Caco-2 (cell line): Measurements from ENCODE around the gene TMEM179B. TPM values are rescaled to one million over a fixed set of nuclear protein-coding genes. Genes with fewer than 3 reads are reported as not detected.

Experiments
- BruUV-seq: library from RNA; stranded (reverse); fragments of 400-500 nt; replicated peaks from 2 replicates; lab custom pipeline; 2021; lab: Mats Ljungman, UMichigan
- CTCF ChIA-PET: fragments of 300-600 bp; sonication (Branson Sonifier 250); formaldehyde crosslinking; loops from one replicate; lab custom pipeline; 2022; ENCODE audit warnings: antibody characterized with exemption; lab: Charles Lee
- POLR2A ChIA-PET: fragments of 300-600 bp; sonication (Branson Sonifier 250); formaldehyde crosslinking; loops from one replicate; lab custom pipeline; 2022; ENCODE audit warnings: antibody characterized with exemption; lab: Charles Lee
- DNase-seq, 2 experiments: peaks; one replicate each; pipeline versions ENCODE4 v3.0.0 to v3.0.0-alpha.2; 2020 to 2022
- H3K27me3 ChIP-seq: replicated peaks from 2 replicates; pipeline ENCODE4 v1.6.0; 2011; ENCODE audit warnings: low read length; ENCODE audit not compliant: control insufficient read depth, insufficient read depth
- H3K36me3 ChIP-seq: 2 replicates; pipeline ENCODE4 v1.5.1; 2011; ENCODE audit warnings: low read length; ENCODE audit not compliant: control insufficient read depth, insufficient read depth
- H3K4me1 ChIP-seq: fragments of 250-450 bp; sonication (Bioruptor Pico); 2 replicates; pipeline ENCODE4 v1.5.1; 2020; ENCODE audit warnings: mild to moderate bottlenecking
- H3K4me3 ChIP-seq: 2 replicates; pipeline ENCODE4 v1.5.1; 2011; ENCODE audit warnings: low read depth, mild to moderate bottlenecking, control low read depth, low read length
- H3K9me3 ChIP-seq: fragments of 250-450 bp; sonication (Bioruptor Pico); 2 replicates; pipeline ENCODE4 v1.5.1; 2020; ENCODE audit warnings: mild to moderate bottlenecking, moderate library complexity
- H3K27ac Mint-ChIP-seq: one replicate; pipeline ENCODE4 v1.8.0; 2022; ENCODE audit warnings: mixed read lengths; ENCODE audit not compliant: unreplicated experiment
- H3K27me3 Mint-ChIP-seq: one replicate; pipeline ENCODE4 v1.8.0; 2022; ENCODE audit warnings: mixed read lengths; ENCODE audit not compliant: insufficient read depth, unreplicated experiment
- H3K36me3 Mint-ChIP-seq: one replicate; pipeline ENCODE4 v1.8.0; 2022; ENCODE audit warnings: mild to moderate bottlenecking, mixed read lengths; ENCODE audit not compliant: insufficient read depth, unreplicated experiment
- H3K4me1 Mint-ChIP-seq: one replicate; pipeline ENCODE4 v1.8.0; 2022; ENCODE audit warnings: low read depth, mixed read lengths; ENCODE audit not compliant: unreplicated experiment
- H3K4me3 Mint-ChIP-seq: one replicate; pipeline ENCODE4 v1.8.0; 2022; ENCODE audit warnings: mild to moderate bottlenecking, moderate library complexity, mixed read lengths; ENCODE audit not compliant: unreplicated experiment
- H3K9me3 Mint-ChIP-seq: one replicate; pipeline ENCODE4 v1.8.0; 2022; ENCODE audit warnings: mixed read lengths; ENCODE audit not compliant: unreplicated experiment
- intact Hi-C: fragments of 100-400 bp; cut with micrococcal nuclease; formaldehyde crosslinking; loops from one replicate; pipeline ENCODE4 v1.10.0; 2022; ENCODE audit not compliant: unreplicated experiment
- total RNA-seq: library from RNA; stranded (reverse); gene quantifications from 2 replicates; pipeline ENCODE4 v1.2.3, GENCODE V29; 2022
- TF ChIP-seq, protein P1 (sequence below), 2 experiments: fragments of 200-600 bp in 1 of 2; IDR thresholded peaks; 1 replicate in 1 of 2; 2 replicates in 1 of 2; pipeline versions ENCODE4 v1.5.1 to v1.8.0; 2011 to 2022; ENCODE audit warnings: antibody characterized with exemption in 1 of 2, control low read depth in 1 of 2, inconsistent platforms in 1 of 2, low read depth in 1 of 2, low read length in 1 of 2, mild to moderate bottlenecking in 1 of 2, moderate library complexity in 1 of 2; ENCODE audit not compliant: insufficient read depth in 1 of 2, severe bottlenecking in 1 of 2, unreplicated experiment in 1 of 2

The TMEM179B gene
- total RNA-seq, 1 experiment from 2014 or later = 68.4 TPM

DNA sequence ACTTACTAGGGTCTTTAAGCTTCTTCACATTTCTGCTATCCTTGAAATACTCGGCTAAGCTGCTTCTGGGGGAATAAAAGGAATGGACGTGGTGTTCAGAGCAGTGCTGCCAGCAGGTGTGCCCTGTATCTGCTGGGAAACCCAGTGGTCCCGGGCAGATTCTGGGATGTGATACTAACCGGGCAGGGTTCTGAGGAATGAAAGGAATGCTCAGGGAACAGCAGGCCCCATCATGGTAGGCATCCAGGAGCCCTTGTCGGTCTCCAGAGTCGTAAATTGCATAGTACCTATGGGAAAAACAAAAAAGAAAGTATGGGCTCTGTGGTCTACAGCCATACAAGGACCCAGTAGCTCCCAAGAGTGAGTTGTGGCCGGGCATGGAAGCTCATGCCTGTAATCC lies 9.1 kb downstream of the TMEM179B start:
- Mint-ChIP-seq H3K4me1 (peaks cover 5% of the 10 kb centered on the region), H3K9me3 (no peaks in the 10 kb centered on the region), H3K4me3 (no peak overlapping the region), H3K27ac (peak overlapping the region; percentile 50), H3K36me3 (peaks cover 96% of the 10 kb centered on the region), H3K27me3 (no peaks in the 10 kb centered on the region)
- no TSS peak for BruUV-seq
- Histone ChIP-seq H3K36me3 (peaks cover 2% of the 10 kb centered on the region; the same call in 1 of the 2 replicates), H3K4me1 (peaks cover 5% of the 10 kb centered on the region), H3K9me3 (no peaks in the 10 kb centered on the region), H3K4me3 (no peak overlapping the region), H3K27me3 (no peaks in the 10 kb centered on the region)
- POLR2A ChIA-PET = interaction anchor here (0.6 to 1.7 kb wide), 3 partner anchors 9 to 34 kb away, joined by 3 to 7 read pairs (median 3); partner anchors contain the start of gene TMEM179B
- TF ChIP-seq, protein P1, sequence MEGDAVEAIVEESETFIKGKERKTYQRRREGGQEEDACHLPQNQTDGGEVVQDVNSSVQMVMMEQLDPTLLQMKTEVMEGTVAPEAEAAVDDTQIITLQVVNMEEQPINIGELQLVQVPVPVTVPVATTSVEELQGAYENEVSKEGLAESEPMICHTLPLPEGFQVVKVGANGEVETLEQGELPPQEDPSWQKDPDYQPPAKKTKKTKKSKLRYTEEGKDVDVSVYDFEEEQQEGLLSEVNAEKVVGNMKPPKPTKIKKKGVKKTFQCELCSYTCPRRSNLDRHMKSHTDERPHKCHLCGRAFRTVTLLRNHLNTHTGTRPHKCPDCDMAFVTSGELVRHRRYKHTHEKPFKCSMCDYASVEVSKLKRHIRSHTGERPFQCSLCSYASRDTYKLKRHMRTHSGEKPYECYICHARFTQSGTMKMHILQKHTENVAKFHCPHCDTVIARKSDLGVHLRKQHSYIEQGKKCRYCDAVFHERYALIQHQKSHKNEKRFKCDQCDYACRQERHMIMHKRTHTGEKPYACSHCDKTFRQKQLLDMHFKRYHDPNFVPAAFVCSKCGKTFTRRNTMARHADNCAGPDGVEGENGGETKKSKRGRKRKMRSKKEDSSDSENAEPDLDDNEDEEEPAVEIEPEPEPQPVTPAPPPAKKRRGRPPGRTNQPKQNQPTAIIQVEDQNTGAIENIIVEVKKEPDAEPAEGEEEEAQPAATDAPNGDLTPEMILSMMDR (IDR thresholded peaks at IDR 0.05; ENCODE audit: insufficient read depth in 1 of 2, low read depth in 1 of 2, low read length in 1 of 2, severe bottlenecking in 1 of 2, unreplicated experiment in 1 of 2) = no peak
- intact Hi-C loops = no loop called here
- no peak for DNase-seq
- CTCF ChIA-PET = interaction anchor here (0.6 to 1.7 kb wide), 3 partner anchors 10 to 53 kb away, joined by 4 to 5 read pairs (median 5); partner anchors contain the start of gene TMEM179B

DNA sequence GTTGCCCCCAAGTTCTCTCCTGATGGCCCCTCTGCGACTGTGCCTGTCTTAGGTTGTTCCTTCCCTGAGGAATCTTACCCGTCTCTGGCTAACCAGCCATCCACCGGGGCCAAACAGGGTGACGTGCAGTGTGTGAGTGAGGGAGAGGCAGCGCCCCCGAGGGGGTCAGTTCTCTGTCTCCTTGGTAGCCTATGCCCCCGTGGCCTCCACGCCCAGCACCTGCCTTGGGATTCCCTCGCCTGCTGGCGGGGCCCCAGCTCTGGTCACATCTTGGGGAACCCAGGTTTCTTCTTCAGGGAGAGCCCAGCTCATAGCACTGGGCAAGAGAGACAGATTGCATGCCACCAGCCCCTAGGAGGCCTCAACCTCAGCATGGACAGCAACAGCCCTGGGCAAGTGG lies 12.3 kb downstream of the TMEM179B start:
- no peak overlapping the region for H3K27ac Mint-ChIP-seq
- CTCF ChIA-PET = no interaction called here

DNA sequence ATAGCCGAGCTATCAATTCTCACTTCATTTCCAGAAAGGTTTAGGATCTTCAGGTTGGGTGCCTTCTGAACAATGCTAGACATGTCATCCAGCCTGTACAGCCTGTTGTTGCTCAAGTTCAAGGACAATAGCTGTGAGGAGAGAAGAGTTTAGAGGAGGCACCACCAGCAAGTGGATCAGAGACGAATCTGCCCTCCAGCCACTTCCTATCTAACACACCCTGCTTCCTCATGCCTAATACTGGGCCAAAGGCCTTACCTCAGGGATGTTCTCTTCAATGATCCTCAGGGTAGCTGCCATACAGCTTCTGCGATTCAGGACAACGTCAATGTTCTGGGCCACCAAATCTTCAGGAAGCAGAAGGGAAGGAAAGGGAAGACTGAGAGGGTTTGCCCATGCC lies 13.9 kb downstream of the TMEM179B start:
- Mint-ChIP-seq H3K9me3 (no peaks in the 10 kb centered on the region), H3K4me3 (no peak overlapping the region), H3K27ac (peak overlapping the region; percentile 22), H3K4me1 (peaks cover 11% of the 10 kb centered on the region), H3K36me3 (peaks cover 98% of the 10 kb centered on the region), H3K27me3 (no peaks in the 10 kb centered on the region)
- H3K27me3 ChIP-seq = no peaks in the 10 kb centered on the region
- intact Hi-C loops = no loop called here
- peaks cover 2% of the 10 kb centered on the region; the same call in 1 of the 2 replicates for H3K36me3 ChIP-seq
- POLR2A ChIA-PET = no interaction called here
- H3K4me3 ChIP-seq = no peak overlapping the region
- CTCF ChIA-PET = interaction anchor here (0.6 to 1.1 kb wide), 2 partner anchors 15 to 98 kb away, joined by 4 read pairs; no protein-coding TSS in a partner anchor
- TF ChIP-seq, protein P1 (IDR thresholded peaks at IDR 0.05; ENCODE audit: insufficient read depth in 1 of 2, low read depth in 1 of 2, low read length in 1 of 2, severe bottlenecking in 1 of 2, unreplicated experiment in 1 of 2) = no peak
- H3K9me3 ChIP-seq = no peaks in the 10 kb centered on the region
- BruUV-seq = no TSS peak
- DNase-seq = no peak
- H3K4me1 ChIP-seq = no peaks in the 10 kb centered on the region; the same call in 1 of the 2 replicates

More for the DNA sequence above, 12.3 kb downstream of the TMEM179B start:
- Histone ChIP-seq H3K4me3 (no peak overlapping the region), H3K27me3 (no peaks in the 10 kb centered on the region), H3K4me1 (no peaks in the 10 kb centered on the region), H3K9me3 (no peaks in the 10 kb centered on the region), H3K36me3 (peaks cover 2% of the 10 kb centered on the region; the same call in 1 of the 2 replicates)
- POLR2A ChIA-PET = interaction anchor here (0.6 kb wide), 1 partner anchor 46 kb away, joined by 3 read pairs; the partner anchor contains the start of gene ZBTB3
- H3K4me3 Mint-ChIP-seq = no peak overlapping the region
- H3K36me3 Mint-ChIP-seq = peaks cover 99% of the 10 kb centered on the region
- H3K9me3 Mint-ChIP-seq = no peaks in the 10 kb centered on the region
- TF ChIP-seq, protein P1 (IDR thresholded peaks at IDR 0.05; ENCODE audit: insufficient read depth in 1 of 2, low read depth in 1 of 2, low read length in 1 of 2, severe bottlenecking in 1 of 2, unreplicated experiment in 1 of 2) = no peak
- DNase-seq = no peak
- intact Hi-C loops = no loop called here
- no peaks in the 10 kb centered on the region for H3K27me3 Mint-ChIP-seq
- peaks cover 11% of the 10 kb centered on the region for H3K4me1 Mint-ChIP-seq
- no TSS peak for BruUV-seq
